DLD1 (cell line): Measurements from ENCODE around the gene CCDC97.

ENCODE experiments used
- in situ Hi-C: cut with HindIII; loops from 2 replicates; pipeline ENCODE4 v1.10.0; 2017; ENCODE audit warnings: low sequenced_read_pairs

The CCDC97 gene

GRCh38 chr19:41298348-41298964, 11.5 kb upstream of the CCDC97 start:
- in situ Hi-C loops = no loop called here

GRCh38 chr19:41299046-41299754, 10.8 kb upstream of the CCDC97 start:
- in situ Hi-C loops = no loop called here

GRCh38 chr19:41299755-41300089, 10.2 kb upstream of the CCDC97 start:
- in situ Hi-C loops = no loop called here

- in situ Hi-C loops = no loop called here
These were observed 9.4 kb upstream of the CCDC97 start for GRCh38 chr19:41300555-41300954.

GRCh38 chr19:41302624-41303351, 7.2 kb upstream of the CCDC97 start:
- in situ Hi-C loops = no loop called here

GRCh38 chr19:41303954-41304353, 6.0 kb upstream of the CCDC97 start:
- in situ Hi-C loops = no loop called here

GRCh38 chr19:41304706-41305483, 5.1 kb upstream of the CCDC97 start:
- in situ Hi-C loops = no loop called here

- in situ Hi-C loops = no loop called here
These were observed 3.8 kb upstream of the CCDC97 start for GRCh38 chr19:41305927-41306793.

GRCh38 chr19:41307090-41307875, 2.7 kb upstream of the CCDC97 start:
- in situ Hi-C loops = no loop called here

GRCh38 chr19:41307954-41308449, 2.0 kb upstream of the CCDC97 start:
- in situ Hi-C loops = no loop called here

GRCh38 chr19:41308450-41309179, 1.4 kb upstream of the CCDC97 start:
- in situ Hi-C loops = no loop called here

GRCh38 chr19:41309180-41310032, 566 bp upstream of the CCDC97 start:
- in situ Hi-C loops = no loop called here

- in situ Hi-C loops = no loop called here
These were observed 1.1 kb downstream of the CCDC97 start for GRCh38 chr19:41311072-41311471.

- in situ Hi-C loops = no loop called here
These were observed 1.6 kb downstream of the CCDC97 start for GRCh38 chr19:41311613-41312012.

GRCh38 chr19:41316306-41316920, 6.4 kb downstream of the CCDC97 start:
- in situ Hi-C loops = no loop called here

- in situ Hi-C loops = no loop called here
These were observed 8.9 kb downstream of the CCDC97 start for GRCh38 chr19:41318696-41319499.
